HG03066 (cell line): ENCODE data around the gene C2CD2.

Source experiments
- ATAC-seq: cut with Tn5 transposase; IDR thresholded peaks from one replicate; pipeline ENCODE4 v1.9.1; 2021; ENCODE audit warnings: low read depth; ENCODE audit not compliant: unreplicated experiment

C2CD2 gene

DNA sequence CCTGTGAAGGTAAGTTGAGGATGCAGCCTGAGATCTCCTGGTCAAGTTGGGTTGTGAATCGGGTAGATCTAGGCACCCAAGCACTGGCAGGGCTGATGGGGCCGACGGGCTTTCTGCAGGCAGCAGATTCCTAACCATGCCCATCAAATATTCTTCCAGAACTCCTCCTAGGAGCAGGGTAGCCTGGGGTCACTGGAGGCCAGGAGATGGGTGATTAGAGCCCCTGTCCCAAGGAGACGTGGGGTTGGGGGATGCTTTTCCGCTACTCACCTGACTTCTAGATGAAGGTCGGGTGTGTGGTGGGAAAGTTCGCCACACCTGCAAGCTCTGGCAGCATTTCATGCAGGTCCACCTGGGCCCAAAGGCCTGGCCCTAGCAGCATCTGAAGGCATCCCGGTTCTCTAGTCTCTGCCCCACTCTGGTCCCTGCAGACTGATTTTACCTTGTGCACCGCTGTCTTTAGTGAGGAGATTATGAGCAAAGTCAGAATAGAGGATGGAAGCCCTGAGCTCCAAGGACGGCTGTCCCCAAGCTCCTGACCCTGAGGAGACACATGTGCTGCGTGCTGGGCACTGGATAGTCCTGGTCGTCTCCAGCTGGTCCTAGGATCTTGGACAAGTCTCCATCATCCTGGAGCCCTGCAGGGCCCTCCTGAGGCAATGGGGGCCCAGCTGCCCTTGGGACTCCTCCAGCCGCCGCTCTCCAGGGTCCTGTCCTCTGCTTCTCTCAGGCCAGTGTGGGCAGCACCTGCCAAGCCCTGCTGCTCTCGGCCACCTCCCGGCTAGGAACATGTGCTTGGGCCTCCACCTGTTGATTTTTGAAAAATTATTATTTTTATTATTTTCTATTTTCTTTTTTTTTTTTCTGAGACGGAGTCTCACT lies 21.8 kb upstream of the C2CD2 start:
- ATAC-seq, result no peak

GRCh38 chr21:41974752-41975053 lies 20.9 kb upstream of the C2CD2 start:
- ATAC-seq, result no peak

- ATAC-seq, result no peak
Observed at GRCh38 chr21:41973861-41974751, 20.3 kb upstream of the C2CD2 start.

- no peak for ATAC-seq
Observed at GRCh38 chr21:41973427-41973831, 19.6 kb upstream of the C2CD2 start.

DNA sequence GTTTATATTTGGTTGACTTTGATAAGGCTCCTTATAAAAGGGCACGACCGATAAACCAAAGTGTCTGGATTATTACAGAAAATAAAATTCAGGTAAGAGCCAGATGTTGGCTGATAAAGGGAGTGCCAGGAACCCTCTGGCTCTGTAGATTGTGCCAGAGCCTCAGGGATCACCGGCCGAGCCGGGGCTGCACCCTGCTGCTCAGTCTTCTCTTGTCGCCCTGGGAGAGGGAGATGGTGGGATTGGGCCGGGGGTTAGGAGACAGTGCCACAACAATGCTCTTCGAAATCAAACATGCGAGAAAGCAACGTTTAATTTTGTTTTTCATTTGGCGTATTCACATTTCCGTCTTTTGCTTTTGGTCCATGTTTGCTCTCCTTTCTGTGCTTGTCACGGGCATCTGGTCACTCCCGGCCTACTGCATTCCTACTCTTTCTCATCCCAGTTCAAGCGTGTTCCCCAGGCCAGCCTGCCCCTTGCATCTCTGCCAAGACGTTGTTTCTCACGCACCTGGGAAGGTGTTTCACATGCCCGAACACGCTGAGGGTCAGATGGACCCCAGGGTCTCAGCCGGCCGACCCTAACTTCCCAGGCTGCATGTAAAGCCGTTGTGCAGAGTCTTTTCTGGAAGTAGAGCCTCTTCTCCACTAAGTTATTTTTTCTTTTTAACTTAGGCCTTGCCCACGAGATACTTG lies 18.8 kb upstream of the C2CD2 start:
- ATAC-seq, result no peak

DNA sequence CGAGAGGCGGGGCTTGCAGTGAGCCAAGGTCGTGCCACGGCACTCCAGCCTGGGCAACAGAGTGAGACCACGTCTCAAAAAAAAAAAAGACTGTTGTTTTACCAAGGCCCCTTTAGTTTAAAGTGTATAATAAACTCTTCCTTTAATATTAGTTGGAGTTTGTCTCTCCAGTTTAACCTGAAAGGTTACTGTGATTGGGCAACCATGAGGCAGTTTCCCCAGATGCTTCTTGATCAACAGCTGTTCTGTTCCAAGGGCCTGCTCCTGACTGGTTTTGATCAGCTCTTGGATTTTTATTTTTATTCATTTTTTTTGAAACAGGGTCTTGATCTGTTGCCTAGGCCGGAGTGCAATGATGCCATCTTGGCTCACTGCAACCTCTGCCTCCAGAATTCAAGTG lies 18.1 kb upstream of the C2CD2 start:
- no peak for ATAC-seq

- ATAC-seq, result no peak
Observed at GRCh38 chr21:41970751-41971653, 17.2 kb upstream of the C2CD2 start.

DNA sequence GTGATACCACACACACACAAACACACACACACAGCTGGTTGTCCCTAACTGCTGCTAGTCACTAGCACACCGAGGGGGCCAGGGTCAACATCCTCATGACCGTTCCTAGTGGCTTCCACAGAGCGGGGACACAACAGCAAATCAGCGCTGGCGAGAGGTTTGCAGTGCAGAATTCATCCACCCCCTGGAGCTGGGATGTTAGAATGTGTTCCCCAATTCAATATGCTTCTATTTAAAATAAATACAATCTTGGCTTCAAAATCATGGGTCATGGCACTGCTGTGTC lies 16.2 kb upstream of the C2CD2 start:
- no peak for ATAC-seq

GRCh38 chr21:41967708-41968107 lies 13.9 kb upstream of the C2CD2 start:
- ATAC-seq, result no peak

DNA sequence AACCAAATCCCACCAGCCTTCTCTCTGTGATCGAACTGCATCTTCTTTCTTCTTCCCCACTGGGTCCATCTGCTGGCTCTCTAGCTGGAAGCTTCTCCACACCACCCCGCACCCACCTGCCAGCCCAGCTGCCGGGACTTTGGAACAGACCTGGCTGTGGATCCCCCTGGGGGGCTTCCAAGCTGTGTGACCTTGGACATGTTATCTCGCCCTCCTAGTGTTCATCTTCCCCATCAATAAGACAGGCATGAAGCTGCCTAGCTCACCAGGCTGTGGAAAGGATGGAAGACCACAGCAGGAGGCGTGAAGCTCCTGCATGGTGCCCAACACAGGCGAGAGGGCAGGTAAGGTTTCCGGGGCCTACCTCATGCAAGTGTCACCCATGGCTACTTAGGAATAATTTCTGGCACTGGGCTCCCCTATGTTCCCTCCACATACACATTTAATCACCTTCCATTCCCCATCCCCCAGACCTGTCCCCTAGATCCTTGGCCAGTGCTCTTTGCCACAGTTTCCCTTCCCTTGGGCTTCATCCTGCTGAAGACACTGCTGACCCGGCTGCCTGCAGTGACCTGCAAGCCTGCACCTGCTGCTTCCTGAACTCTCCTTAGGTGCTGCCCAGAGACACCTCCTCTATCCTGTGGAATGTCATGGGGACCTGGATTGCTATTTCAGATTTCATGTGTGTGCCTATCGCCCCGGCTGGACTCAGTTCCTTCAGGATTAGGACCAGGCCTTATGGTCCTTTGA lies 13.2 kb upstream of the C2CD2 start:
- no peak for ATAC-seq

GRCh38 chr21:41966041-41966833 lies 12.4 kb upstream of the C2CD2 start:
- no peak for ATAC-seq

- ATAC-seq, result no peak
Observed at GRCh38 chr21:41965461-41966013, 11.7 kb upstream of the C2CD2 start.

DNA sequence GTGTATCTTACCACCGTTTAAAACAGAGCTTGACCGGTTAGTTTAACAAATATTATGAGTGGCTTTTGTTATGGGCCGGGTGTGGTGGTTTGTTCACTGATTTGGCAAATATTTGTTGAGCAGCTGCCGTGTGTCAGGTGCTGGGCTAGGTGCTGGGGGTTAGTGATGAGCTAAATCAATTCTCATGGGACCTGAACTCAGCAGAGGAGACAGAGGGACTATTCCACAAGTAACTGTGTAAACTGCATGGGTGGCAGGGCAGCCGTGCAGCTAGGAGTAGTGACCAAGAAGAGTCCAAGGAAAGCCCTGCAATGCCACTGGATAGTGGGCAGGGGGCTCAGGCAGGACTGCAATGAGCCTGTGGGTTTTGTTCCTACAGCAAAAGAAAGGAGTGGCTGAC lies 11.2 kb upstream of the C2CD2 start:
- no peak for ATAC-seq

- no peak for ATAC-seq
Observed at GRCh38 chr21:41964171-41964570, 10.4 kb upstream of the C2CD2 start.

- no peak for ATAC-seq
Observed at GRCh38 chr21:41962425-41962966, 8.7 kb upstream of the C2CD2 start.

DNA sequence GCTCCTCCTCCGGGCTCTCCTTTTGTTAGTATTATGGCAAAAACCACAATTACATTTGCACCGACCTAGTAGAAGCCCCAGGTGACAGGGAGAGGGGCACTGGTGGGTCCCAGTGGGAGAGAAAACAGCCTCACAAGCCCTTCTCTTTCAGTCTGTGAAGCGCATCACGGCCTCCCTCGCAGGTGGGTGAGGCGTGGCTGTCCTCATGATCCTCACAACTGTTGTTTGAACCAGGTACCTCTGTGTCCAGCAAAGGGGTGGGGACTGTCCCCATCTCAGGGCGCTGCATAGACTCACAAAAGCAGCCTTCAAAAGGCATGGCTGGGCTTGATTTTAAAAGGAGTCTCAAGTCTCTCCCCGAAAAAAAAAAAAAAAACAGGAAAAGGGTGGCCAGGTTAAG lies 7.9 kb upstream of the C2CD2 start:
- no peak for ATAC-seq

DNA sequence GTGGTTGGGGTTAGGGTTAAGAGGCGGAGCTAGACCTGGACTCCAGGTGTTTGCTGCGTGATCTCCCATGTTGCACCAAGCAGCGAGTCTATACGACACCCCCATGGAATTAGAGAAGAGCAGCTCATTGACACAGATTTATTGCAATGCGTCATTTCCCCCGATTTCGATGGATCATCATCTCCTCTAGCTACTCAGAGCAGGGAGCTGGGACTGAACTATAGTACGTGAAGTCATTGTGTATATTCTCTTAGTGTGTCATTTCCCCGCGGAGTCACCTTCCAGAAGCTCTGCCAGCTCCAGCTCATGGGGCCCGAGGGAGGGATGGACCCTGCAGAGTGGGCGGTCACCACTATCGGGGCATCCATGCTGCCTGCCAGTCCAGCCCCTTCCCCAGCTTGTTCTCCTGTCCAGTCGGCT lies 7.5 kb upstream of the C2CD2 start:
- no peak for ATAC-seq

GRCh38 chr21:41960386-41960785 lies 6.6 kb upstream of the C2CD2 start:
- no peak for ATAC-seq
